PC-3 (cell line): Measurements from ENCODE around the gene MRGPRX1. TPM values are rescaled to one million over a fixed set of nuclear protein-coding genes. Genes with fewer than 3 reads are reported as not detected.
"Not testable (repeated sequence)": the region's sequence is repeated elsewhere in the genome, so short reads cannot be mapped to it uniquely, and the experiment has no call there.

ENCODE experiments used
- ATAC-seq: fragments of 200-7000 bp; cut with Tn5 transposase; 2 replicates; pipeline ENCODE4 v1.9.1; 2020; ENCODE audit warnings: mild to moderate bottlenecking, moderate library complexity
- BruUV-seq: library from RNA; stranded (reverse); fragments of 400-500 nt; replicated peaks from 2 replicates; lab custom pipeline; 2021; lab: Mats Ljungman, UMichigan
- CTCF ChIA-PET: fragments of 300-600 bp; sonication (Branson Sonifier 250); formaldehyde crosslinking; loops from one replicate; lab custom pipeline; 2022; ENCODE audit warnings: antibody characterized with exemption; lab: Charles Lee
- POLR2A ChIA-PET: fragments of 300-600 bp; sonication (Branson Sonifier 250); formaldehyde crosslinking; loops from one replicate; lab custom pipeline; 2022; ENCODE audit warnings: antibody characterized with exemption; ENCODE audit not compliant: unreplicated experiment; lab: Charles Lee
- DNase-seq: peaks from one replicate; pipeline ENCODE4 v3.0.0-alpha.2; 2015
- H2AFZ ChIP-seq: fragments of 300-600 bp; sonication (generic); 2 replicates; pipeline ENCODE4 v1.6.0; 2016; ENCODE audit warnings: antibody characterized with exemption, low read length
- H3F3A ChIP-seq: fragments of 300-600 bp; sonication (generic); one replicate; pipeline ENCODE4 v1.6.0; 2017; ENCODE audit warnings: antibody characterized with exemption, low read length, control low read depth, mild to moderate bottlenecking; ENCODE audit not compliant: unreplicated experiment
- H3K27ac ChIP-seq: fragments of 300-600 bp; sonication (generic); 2 replicates; pipeline ENCODE4 v1.5.1; 2016; ENCODE audit warnings: mild to moderate bottlenecking, low read length
- H3K27me3 ChIP-seq: fragments of 300-600 bp; sonication (generic); 2 replicates; pipeline ENCODE4 v1.6.1; 2016; ENCODE audit warnings: low read length, mixed read lengths
- H3K36me3 ChIP-seq: fragments of 300-600 bp; sonication (generic); 2 replicates; pipeline ENCODE4 v1.6.1; 2016; ENCODE audit warnings: low read depth, mixed run types, low read length, mixed read lengths
- H3K4me1 ChIP-seq: fragments of 300-600 bp; sonication (generic); 2 replicates; pipeline ENCODE4 v1.5.1; 2016; ENCODE audit warnings: low read length; ENCODE audit not compliant: insufficient read depth
- H3K4me2 ChIP-seq: fragments of 300-600 bp; sonication (generic); 2 replicates; pipeline ENCODE4 v1.6.0; 2016; ENCODE audit warnings: low read length
- H3K4me3 ChIP-seq: fragments of 300-600 bp; sonication (generic); 2 replicates; pipeline ENCODE4 v1.5.1; 2016; ENCODE audit warnings: mild to moderate bottlenecking, low read length, mixed read lengths
- H3K79me2 ChIP-seq: fragments of 300-600 bp; sonication (generic); 2 replicates; pipeline ENCODE4 v1.6.1; 2017; ENCODE audit warnings: low read length, mixed read lengths
- H3K9ac ChIP-seq: fragments of 300-600 bp; sonication (generic); 2 replicates; pipeline ENCODE4 v1.6.0; 2016; ENCODE audit warnings: mild to moderate bottlenecking, low read length
- H3K9me2 ChIP-seq: fragments of 300-600 bp; sonication (generic); replicated peaks from 2 replicates; pipeline ENCODE4 v1.6.1; 2016; ENCODE audit warnings: mixed run types, low read length, mixed read lengths
- H3K9me3 ChIP-seq: fragments of 300-600 bp; sonication (generic); 2 replicates; pipeline ENCODE4 v1.6.1; 2016; ENCODE audit warnings: low read length, mixed read lengths
- H4K20me1 ChIP-seq: fragments of 300-600 bp; sonication (generic); 2 replicates; pipeline ENCODE4 v1.6.1; 2016; ENCODE audit warnings: low read length, mixed read lengths
- EZH2 ChIP-seq: fragments of 300-600 bp; sonication (generic); IDR thresholded peaks from one replicate; pipeline ENCODE4 v1.6.1; 2017; ENCODE audit warnings: antibody characterized with exemption, mild to moderate bottlenecking, low read length; ENCODE audit not compliant: unreplicated experiment
- EZH2phosphoT487 ChIP-seq: fragments of 300-600 bp; sonication (generic); IDR thresholded peaks from 2 replicates; pipeline ENCODE4 v1.6.1; 2018; ENCODE audit warnings: mild to moderate bottlenecking, antibody characterized with exemption, low read length, borderline replicate concordance
- intact Hi-C: fragments of 100-400 bp; cut with micrococcal nuclease; formaldehyde crosslinking; loops from 2 replicates; pipeline ENCODE4 v1.9.0; 2023
- total RNA-seq: library from RNA; depleted of rRNA; stranded (reverse); fragments of >200 nt; gene quantifications from 2 replicates; pipeline ENCODE4 v1.2.3, GENCODE V29; 2014
- TF ChIP-seq, protein P1 (sequence below): fragments of 300-600 bp; sonication (generic); conservative IDR thresholded peaks from 2 replicates; pipeline ENCODE4 v1.5.1; 2017; ENCODE audit warnings: antibody characterized with exemption, low read depth, mild to moderate bottlenecking, low read length

Gene MRGPRX1
- total RNA-seq, 1 experiment from 2014 or later = not detected

GRCh38 chr11:18927550-18928322 is 11.5 kb downstream of the MRGPRX1 start:
- no peak overlapping the region for H2AFZ ChIP-seq
- no peak overlapping the region for H3K4me3 ChIP-seq
- intact Hi-C loops = loop anchor here (10.0 kb wide), 1 partner anchor 127 kb away; no protein-coding TSS in a partner anchor
- no peaks in the 10 kb centered on the region for H4K20me1 ChIP-seq
- ATAC-seq = peak; percentile 55
- no peaks in the 10 kb centered on the region for H3K79me2 ChIP-seq
- peaks cover 39% of the 10 kb centered on the region; the same call in 1 of the 2 replicates for H3K27me3 ChIP-seq
- H3K27ac ChIP-seq = no peak overlapping the region
- ChIA-PET CTCF (no interaction called here), POLR2A (no interaction called here)
- no peaks in the 10 kb centered on the region for H3K4me1 ChIP-seq
- no peaks in the 10 kb centered on the region for H3K9me2 ChIP-seq
- DNase-seq = peak; percentile 50
- no peak overlapping the region for H3K4me2 ChIP-seq
- TF ChIP-seq EZH2 = no peak
- TF ChIP-seq, protein P1, sequence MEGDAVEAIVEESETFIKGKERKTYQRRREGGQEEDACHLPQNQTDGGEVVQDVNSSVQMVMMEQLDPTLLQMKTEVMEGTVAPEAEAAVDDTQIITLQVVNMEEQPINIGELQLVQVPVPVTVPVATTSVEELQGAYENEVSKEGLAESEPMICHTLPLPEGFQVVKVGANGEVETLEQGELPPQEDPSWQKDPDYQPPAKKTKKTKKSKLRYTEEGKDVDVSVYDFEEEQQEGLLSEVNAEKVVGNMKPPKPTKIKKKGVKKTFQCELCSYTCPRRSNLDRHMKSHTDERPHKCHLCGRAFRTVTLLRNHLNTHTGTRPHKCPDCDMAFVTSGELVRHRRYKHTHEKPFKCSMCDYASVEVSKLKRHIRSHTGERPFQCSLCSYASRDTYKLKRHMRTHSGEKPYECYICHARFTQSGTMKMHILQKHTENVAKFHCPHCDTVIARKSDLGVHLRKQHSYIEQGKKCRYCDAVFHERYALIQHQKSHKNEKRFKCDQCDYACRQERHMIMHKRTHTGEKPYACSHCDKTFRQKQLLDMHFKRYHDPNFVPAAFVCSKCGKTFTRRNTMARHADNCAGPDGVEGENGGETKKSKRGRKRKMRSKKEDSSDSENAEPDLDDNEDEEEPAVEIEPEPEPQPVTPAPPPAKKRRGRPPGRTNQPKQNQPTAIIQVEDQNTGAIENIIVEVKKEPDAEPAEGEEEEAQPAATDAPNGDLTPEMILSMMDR = peak; percentile 42; the same call in 1 of the 2 replicates
- no TSS peak for BruUV-seq
- no peaks in the 10 kb centered on the region for H3F3A ChIP-seq
- H3K9ac ChIP-seq = no peak overlapping the region
- H3K9me3 ChIP-seq = no peaks in the 10 kb centered on the region
- H3K36me3 ChIP-seq = no peaks in the 10 kb centered on the region

DNA sequence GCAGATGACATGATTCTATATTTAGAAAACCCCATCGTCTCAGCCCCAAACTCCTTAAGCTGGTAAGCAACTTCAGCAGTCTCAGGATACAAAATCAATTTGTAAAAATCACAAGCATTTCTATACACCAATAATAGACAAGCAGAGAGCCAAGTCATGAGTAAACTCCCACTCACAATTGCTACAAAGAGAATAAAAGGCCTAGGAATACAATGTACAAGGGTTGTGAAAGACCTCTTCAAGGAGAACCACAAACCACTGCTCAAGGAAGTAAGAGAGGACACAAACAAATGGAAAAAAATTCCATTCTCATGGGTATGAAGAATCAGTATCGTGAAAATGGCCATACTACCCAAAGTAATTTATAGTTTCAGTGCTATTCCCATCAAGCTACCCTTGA is 13.8 kb downstream of the MRGPRX1 start:
- ATAC-seq, BruUV-seq, POLR2A ChIA-PET, H4K20me1 ChIP-seq, H3K9me3 ChIP-seq, H3K9me2 ChIP-seq, CTCF ChIA-PET, H3K4me1 ChIP-seq, H2AFZ ChIP-seq, H3K4me3 ChIP-seq, H3K27ac ChIP-seq, H3K79me2 ChIP-seq, H3K9ac ChIP-seq, DNase-seq, H3F3A ChIP-seq, H3K36me3 ChIP-seq, H3K4me2 ChIP-seq: not testable (repeated sequence)
- H3K27me3 ChIP-seq = peaks cover 24% of the 10 kb centered on the region; the same call in 1 of the 2 replicates
- intact Hi-C loops = loop anchor here (10.0 kb wide), 1 partner anchor 129 kb away; no protein-coding TSS in a partner anchor

DNA sequence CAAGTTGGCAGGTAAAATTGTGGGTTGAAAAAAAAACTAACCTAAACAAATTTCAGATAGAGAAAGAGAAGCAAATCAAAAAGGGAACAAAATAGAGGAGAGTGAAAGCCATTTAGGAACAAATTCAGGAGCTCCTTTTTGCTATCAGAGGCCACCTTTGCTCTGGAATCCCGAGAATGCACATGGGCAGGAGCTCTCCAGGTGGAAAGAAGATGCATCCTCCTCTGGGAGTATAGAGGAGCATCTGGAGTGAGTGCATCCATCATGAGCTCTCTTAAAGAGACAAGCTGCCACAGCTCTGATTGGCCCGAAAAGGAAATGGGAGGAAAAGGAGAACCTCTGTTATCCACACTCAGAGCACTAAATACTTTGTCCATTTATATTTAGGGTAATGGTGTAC is 26.3 kb downstream of the MRGPRX1 start:
- no peaks in the 10 kb centered on the region for H3K36me3 ChIP-seq
- H3F3A ChIP-seq = no peaks in the 10 kb centered on the region
- H3K9ac ChIP-seq = no peak overlapping the region
- intact Hi-C loops = no loop called here
- H3K79me2 ChIP-seq = no peaks in the 10 kb centered on the region
- H3K27ac ChIP-seq = no peak overlapping the region
- H3K9me3 ChIP-seq = no peaks in the 10 kb centered on the region
- ATAC-seq = no peak
- ChIA-PET POLR2A (no interaction called here), CTCF (no interaction called here)
- TF ChIP-seq, protein P1 = no peak
- TF ChIP-seq EZH2 (no peak), EZH2phosphoT487 (no peak)
- no peak overlapping the region for H2AFZ ChIP-seq
- H3K27me3 ChIP-seq = peaks cover 81% of the 10 kb centered on the region
- no peaks in the 10 kb centered on the region for H3K9me2 ChIP-seq
- H3K4me1 ChIP-seq = no peaks in the 10 kb centered on the region
- no peaks in the 10 kb centered on the region for H4K20me1 ChIP-seq
- no peak overlapping the region for H3K4me3 ChIP-seq
- BruUV-seq = no TSS peak
- H3K4me2 ChIP-seq = no peak overlapping the region
- no peak for DNase-seq
